Loucy (cell line): ENCODE data around the gene NFKB1.

ENCODE experiments used
- CTCF ChIP-seq: fragments of 200-600 bp; sonication (generic); conservative IDR thresholded peaks from 2 replicates; pipeline ENCODE4 v1.5.1; 2014; ENCODE audit warnings: mild to moderate bottlenecking, antibody characterized with exemption, low read length
- EZH2phosphoT487 ChIP-seq: fragments of 200-600 bp; IDR thresholded peaks from 2 replicates; pipeline ENCODE4 v1.6.1; 2018; ENCODE audit warnings: antibody characterized with exemption, mild to moderate bottlenecking, moderate library complexity, borderline replicate concordance

- TF ChIP-seq CTCF, result no peak
- TF ChIP-seq EZH2phosphoT487, result no peak
Observed at GRCh38 chr4:102572452-102572851, 71.3 kb downstream of the NFKB1 start.
